Lower lobe of right lung (tissue), 2 donors: ENCODE results near the gene NCKAP5L. TPM values are rescaled to one million over a fixed set of nuclear protein-coding genes. Genes with fewer than 3 reads are reported as not detected.
A peak's percentile ranks its signal among the peaks of the same experiment; 100 is the strongest.

ENCODE experiments used
- ATAC-seq, 2 donors: fragments of 200-7000 bp; cut with Tn5 transposase; one replicate each; pipeline ENCODE4 v1.9.1; 2020 to 2022; ENCODE audit warnings: mild to moderate bottlenecking in 2 of 2, moderate library complexity in 2 of 2
- DNase-seq: peaks from one replicate; pipeline ENCODE4 v3.0.0-alpha.2; 2020
- H3K27ac ChIP-seq: fragments of 200-600 bp; one replicate; pipeline ENCODE4 v1.8.0; 2022
- H3K27me3 ChIP-seq: fragments of 200-600 bp; one replicate; pipeline ENCODE4 v1.8.0; 2022; ENCODE audit warnings: low read depth
- H3K36me3 ChIP-seq: fragments of 200-600 bp; one replicate; pipeline ENCODE4 v1.8.0; 2022; ENCODE audit warnings: mild to moderate bottlenecking
- H3K4me1 ChIP-seq: fragments of 200-600 bp; one replicate; pipeline ENCODE4 v1.8.0; 2022
- H3K4me3 ChIP-seq: fragments of 200-600 bp; one replicate; pipeline ENCODE4 v1.8.0; 2022; ENCODE audit warnings: mild to moderate bottlenecking
- H3K9me3 ChIP-seq: fragments of 200-600 bp; one replicate; pipeline ENCODE4 v1.8.0; 2022
- intact Hi-C: fragments of 100-400 bp; cut with DNase I; formaldehyde crosslinking; loops from one replicate; pipeline ENCODE4 v1.11.0; 2022
- total RNA-seq: library from RNA; stranded (reverse); fragmentation: NEBNext Ultra II Directional; extraction: Animal tissue kit (Norgen Biotek cat#: 25700); gene quantifications from one replicate; pipeline ENCODE4 v1.2.1, GENCODE V29; 2021
- TF ChIP-seq, protein P1 (sequence below): fragments of 200-600 bp; IDR thresholded peaks from one replicate; pipeline ENCODE4 v1.8.0; 2022; ENCODE audit warnings: antibody characterized with exemption, mild to moderate bottlenecking
- donor health status: DM: no; HTN: yes; CAD: no; lungs with severe emphysema.

The NCKAP5L gene
- total RNA-seq, 1 donor from 2014 or later = 24.5 TPM

DNA sequence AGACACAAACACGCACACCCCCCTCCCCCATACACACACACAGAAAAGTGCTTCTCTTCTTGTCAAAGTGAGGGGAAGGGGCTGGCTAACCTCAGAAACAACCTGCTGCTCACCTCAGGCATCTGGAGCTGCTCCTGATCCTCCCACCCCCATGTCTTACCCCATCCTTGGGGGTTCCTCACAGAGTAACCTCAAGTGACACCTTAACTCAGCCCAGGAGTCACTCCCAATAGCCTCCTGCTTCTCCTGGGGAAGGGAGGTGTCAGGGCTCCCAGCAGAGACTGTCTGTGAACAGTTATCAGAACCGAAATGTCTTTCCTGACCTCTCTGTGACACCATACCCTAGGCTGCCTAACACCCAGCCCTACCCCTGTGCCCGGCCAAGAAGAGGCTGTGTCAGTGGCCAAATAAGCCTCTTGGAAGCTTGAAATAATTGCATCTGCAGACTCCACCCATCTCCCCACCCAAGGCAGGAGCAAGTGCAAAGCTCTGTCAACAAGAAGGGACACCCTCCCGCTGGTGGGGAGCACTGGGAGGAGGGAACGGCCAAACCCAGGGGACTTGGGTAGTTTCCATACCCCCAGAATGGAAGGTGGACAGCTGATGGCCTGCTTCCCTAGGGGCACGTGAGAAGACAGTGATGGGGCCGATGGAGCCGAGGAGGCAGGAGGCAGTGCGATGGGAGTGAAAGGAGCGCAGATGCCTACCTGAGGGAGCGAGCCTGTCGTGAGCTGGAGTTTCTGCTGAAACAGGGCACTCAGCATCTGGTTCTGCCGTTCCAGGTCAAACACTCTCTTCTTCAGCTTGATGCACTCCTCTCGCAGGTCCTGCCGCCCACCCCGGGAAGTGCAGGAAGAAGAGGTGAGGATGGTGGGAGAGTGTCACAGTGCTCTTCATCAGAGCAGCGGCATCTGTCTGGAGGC, 26.8 kb downstream of the NCKAP5L start:
- intact Hi-C loops = no loop called here
- Histone ChIP-seq H3K27me3 (no peaks in the 10 kb centered on the region), H3K27ac (no peak overlapping the region), H3K36me3 (peaks cover 93% of the 10 kb centered on the region), H3K9me3 (no peaks in the 10 kb centered on the region), H3K4me1 (no peaks in the 10 kb centered on the region), H3K4me3 (no peak overlapping the region)
- TF ChIP-seq, protein P1, sequence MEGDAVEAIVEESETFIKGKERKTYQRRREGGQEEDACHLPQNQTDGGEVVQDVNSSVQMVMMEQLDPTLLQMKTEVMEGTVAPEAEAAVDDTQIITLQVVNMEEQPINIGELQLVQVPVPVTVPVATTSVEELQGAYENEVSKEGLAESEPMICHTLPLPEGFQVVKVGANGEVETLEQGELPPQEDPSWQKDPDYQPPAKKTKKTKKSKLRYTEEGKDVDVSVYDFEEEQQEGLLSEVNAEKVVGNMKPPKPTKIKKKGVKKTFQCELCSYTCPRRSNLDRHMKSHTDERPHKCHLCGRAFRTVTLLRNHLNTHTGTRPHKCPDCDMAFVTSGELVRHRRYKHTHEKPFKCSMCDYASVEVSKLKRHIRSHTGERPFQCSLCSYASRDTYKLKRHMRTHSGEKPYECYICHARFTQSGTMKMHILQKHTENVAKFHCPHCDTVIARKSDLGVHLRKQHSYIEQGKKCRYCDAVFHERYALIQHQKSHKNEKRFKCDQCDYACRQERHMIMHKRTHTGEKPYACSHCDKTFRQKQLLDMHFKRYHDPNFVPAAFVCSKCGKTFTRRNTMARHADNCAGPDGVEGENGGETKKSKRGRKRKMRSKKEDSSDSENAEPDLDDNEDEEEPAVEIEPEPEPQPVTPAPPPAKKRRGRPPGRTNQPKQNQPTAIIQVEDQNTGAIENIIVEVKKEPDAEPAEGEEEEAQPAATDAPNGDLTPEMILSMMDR = no peak
- peak in 1 of 2 donors; percentile 40 for ATAC-seq
- no peak for DNase-seq

DNA sequence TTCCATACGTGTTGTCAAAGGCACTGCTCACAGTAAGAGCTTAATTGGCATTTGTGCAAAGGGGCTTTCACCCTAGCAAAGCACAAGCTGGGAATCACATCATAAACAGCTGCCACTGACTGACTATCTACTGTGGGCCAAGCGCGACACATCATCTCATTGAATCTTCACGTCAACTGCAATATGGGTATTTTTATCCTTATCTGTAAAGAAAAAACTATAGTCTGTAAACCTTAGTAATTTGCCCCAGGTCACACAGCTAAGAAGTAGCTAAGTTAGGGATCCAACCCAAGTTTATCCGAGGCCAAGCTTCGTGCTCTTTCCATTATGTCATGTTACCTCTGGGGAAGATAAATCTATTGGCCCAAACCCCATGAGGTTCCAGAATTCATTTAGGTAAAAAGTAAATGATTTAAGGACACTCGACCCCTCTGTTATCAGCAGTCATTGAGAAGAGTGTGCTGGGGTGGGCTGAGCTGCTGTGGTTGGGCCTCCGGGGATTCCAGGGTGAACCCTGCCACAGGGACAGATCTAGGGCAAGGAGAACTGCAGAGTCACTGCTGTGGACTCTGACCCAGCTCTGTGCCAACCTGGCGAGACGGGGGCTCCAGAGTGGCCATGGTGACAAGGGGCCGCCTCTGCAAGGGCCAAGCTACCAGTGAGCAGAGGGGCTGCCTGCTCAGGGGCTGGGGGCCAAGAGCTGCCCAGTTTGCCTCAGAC, 27.6 kb downstream of the NCKAP5L start:
- H3K36me3 ChIP-seq = peaks cover 100% of the 10 kb centered on the region
- DNase-seq = no peak

DNA sequence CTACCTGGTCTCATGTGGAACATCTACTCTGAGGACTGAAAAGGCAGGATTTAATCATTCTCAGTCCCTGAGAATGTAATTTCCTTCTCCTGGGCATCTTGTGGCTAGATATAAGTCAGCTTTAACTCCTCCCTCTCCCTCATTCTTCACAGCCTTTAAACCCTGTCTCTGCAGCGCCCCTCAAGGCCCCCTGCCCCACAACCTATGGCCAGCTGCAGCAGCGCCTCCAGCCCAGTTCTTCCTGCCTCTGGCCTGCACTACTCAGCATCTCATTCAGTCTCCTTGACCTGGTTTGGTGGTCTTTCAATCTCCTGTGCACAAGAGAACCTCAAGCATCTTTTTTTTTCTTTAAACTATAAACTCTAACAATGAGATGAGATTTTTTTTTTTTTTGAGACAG, 29.3 kb downstream of the NCKAP5L start:
- intact Hi-C loops = no loop called here
- Histone ChIP-seq H3K4me1 (no peaks in the 10 kb centered on the region), H3K4me3 (no peak overlapping the region), H3K36me3 (peaks cover 94% of the 10 kb centered on the region), H3K9me3 (no peaks in the 10 kb centered on the region), H3K27me3 (no peaks in the 10 kb centered on the region), H3K27ac (no peak overlapping the region)
- DNase-seq (no peak), ATAC-seq (no peak)
- TF ChIP-seq, protein P1 = no peak

More for the DNA sequence above, 27.6 kb downstream of the NCKAP5L start:
- intact Hi-C loops = no loop called here
- ATAC-seq = peak in 1 of 2 donors; percentile 52
- Histone ChIP-seq H3K4me3 (no peak overlapping the region), H3K27me3 (no peaks in the 10 kb centered on the region), H3K27ac (no peak overlapping the region), H3K4me1 (no peaks in the 10 kb centered on the region), H3K9me3 (no peaks in the 10 kb centered on the region)
- TF ChIP-seq, protein P1 = no peak

DNA sequence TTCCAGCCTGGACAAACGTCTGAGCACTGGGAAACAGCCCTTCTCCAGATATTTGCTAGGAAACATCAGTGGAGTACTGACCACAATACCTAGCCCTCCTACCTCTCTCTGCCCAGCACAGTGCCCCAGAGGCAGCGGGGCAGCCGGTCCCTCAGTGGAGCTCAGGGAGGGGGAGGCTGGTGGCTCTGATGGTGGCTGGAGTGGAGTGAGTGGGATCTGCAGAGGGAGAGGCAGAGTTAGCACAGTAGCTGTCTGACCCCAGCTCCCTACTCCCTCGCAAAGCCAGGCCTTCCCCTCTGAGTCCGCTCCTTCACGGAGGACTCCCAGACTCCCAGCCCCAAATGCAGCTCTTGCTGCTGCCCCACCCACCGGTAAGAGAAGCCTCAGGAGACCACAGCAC, 30.0 kb downstream of the NCKAP5L start:
- DNase-seq = no peak
- H3K27ac ChIP-seq = no peak overlapping the region
- intact Hi-C loops = no loop called here
- TF ChIP-seq, protein P1 = no peak
- peaks cover 87% of the 10 kb centered on the region for H3K36me3 ChIP-seq
- no peaks in the 10 kb centered on the region for H3K9me3 ChIP-seq
- H3K27me3 ChIP-seq = no peaks in the 10 kb centered on the region
- ATAC-seq = no peak
- no peak overlapping the region for H3K4me3 ChIP-seq
- no peaks in the 10 kb centered on the region for H3K4me1 ChIP-seq

DNA sequence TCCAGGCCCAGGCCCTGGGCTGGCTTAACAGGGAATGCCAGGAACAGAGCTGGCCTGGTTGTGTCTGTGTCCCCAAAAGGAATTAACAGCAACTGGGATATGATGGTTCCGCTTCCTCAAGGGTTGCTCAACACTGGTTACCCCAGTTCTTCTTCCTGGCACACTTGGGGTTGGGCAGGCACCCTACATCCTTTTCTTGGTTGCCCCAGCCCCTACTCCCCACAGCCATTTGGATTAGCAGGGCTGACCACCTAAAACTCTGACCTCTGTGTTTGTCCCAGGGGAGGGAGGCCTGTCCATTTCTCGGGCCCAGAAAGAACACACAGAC, 30.8 kb downstream of the NCKAP5L start:
- ATAC-seq (peak in 1 of 2 donors; percentile 7), DNase-seq (no peak)
- H3K36me3 ChIP-seq = peaks cover 81% of the 10 kb centered on the region
- H3K27me3 ChIP-seq = no peaks in the 10 kb centered on the region
- intact Hi-C loops = no loop called here
- no peaks in the 10 kb centered on the region for H3K9me3 ChIP-seq
- peak overlapping the region; percentile 36 for H3K27ac ChIP-seq
- H3K4me1 ChIP-seq = no peaks in the 10 kb centered on the region
- TF ChIP-seq, protein P1 = no peak
- H3K4me3 ChIP-seq = no peak overlapping the region
